NCI-H2196 treated with DMSO at 0.1 percent for 48 hours (cell line): Measurements from ENCODE around the gene STX18.

Source experiments
- DNase-seq: peaks from one replicate; lab custom pipeline; 2025; ENCODE audit not compliant: unreplicated experiment; lab: John Stamatoyannopoulos, UW

The STX18 gene

DNA sequence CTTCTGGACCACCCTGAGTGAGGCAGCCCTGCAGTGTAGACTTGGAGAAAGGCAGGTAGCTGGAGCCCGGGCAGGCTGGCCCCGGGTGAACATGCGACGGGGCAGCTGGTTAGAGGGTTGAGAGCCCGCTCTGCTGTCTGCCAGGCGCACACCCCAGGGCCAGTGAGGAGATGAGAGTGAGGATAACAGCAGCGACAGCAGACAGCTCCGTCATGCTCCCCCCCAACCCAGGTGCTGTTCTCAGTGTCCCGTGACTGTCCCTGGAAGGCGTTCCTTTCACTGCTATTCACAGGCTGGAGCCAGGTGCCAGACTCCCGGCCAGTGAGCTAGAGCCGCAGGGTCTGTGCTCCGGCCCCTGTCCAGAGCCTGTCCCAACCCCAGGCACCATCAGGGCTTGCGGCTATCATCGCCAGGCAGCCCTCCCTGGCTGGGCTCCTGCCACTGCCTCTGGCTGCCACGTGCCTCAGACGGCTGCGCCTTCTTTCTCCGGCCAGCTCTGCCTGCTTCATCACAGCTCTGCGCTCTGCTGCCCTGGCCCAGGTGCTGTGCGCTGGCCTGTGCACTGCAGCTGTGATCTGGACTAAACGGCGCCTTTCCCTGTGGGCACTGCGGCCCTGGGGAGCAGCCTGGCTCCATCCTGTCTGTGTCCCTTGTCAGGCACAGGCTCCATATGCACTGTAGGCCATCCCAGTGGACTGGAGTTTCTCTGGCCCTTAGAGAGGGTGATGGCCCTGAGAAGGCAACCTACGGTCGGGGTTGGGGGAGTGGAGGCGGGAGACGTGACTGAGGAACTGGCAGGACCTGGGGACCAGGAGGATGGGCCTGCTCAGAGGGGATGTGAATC, 135.2 kb downstream of the STX18 start:
- DNase-seq: no peak

DNA sequence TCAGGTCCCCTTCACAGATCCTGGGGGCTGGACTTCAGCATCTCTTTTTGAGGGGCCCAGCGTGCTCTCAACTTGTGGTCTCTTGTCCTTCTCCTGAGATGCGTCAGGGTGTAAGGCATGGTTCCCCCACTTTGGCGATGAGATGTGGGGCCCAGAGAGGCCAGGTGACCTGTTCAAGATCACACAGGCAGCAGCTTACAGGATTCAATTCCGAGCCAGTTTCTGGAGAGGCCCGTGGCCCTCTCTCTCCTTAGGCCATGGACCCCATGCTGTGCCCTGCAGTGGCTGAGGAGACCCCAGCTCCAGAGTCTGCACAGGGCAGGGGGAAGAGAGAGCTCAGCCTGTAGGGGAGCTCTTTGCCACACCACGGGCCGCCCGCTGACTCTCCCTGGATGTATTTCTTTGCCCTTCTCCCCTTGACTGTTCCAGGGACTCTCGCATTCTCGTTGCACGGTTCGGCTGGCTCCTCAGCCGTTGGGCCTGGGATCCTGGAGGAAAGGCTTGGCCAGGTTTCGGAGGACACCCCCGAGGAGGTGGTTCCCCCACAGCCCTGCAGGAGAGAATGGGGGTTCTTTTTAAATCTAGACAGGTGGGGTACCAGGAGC, 136.4 kb downstream of the STX18 start:
- no peak for DNase-seq

DNA sequence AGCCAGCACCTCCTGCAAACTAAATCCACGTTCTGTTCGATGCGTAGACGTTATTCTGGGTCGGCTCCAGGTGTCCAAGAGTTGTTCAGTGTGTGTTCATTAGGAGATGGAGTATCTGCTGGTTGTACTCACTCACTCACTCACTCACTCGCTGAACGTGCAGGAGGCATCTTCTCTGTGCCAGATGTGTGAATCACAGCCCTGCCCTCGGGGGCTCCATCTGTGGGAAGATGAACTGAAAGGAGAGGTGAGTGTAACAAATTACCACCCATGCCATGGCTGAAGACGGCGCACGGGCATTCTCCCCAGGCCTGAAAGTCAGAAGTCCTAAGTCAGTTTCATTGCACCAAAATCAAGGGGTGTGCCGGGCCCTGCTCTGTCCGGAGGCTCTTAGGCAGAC, 138.9 kb downstream of the STX18 start:
- DNase-seq: no peak

DNA sequence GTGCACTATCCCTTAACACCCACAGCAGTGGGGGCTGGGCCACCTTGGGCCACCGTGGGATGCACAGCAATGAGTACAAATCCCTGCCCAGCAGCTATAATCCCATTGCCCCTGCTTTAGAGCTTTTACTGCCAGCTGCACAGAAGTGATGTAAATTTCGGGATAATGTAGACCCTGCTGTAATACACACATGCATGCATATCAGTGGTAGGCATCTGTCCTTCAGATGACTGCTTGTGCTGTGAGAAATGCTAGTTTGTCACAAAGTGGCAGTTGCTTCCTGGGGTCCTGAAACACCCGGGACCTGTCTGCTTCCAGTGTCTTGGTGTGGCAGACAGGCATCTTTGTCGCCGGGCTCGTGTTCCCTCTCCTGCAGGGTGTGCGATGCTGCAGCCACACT, 140.8 kb downstream of the STX18 start:
- no peak for DNase-seq

DNA sequence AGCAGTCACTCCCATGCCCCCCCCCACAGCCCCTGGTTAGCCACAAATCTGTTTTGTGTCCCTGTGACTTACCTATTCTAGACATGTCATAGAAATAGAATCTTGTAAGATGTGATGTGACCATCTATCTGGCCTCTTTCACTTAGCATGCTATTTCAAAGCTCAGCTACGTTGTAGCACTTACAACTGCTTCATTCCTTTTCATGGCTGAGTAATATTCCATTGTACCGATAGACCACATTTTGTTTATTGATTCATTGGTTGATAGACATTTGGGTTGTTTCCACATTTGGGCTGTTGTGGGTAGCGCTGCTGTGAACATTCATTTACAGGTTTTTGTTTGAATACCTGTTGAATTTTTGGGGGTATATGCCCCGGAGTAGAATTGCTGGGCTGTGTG, 143.4 kb downstream of the STX18 start:
- DNase-seq: no peak

DNA sequence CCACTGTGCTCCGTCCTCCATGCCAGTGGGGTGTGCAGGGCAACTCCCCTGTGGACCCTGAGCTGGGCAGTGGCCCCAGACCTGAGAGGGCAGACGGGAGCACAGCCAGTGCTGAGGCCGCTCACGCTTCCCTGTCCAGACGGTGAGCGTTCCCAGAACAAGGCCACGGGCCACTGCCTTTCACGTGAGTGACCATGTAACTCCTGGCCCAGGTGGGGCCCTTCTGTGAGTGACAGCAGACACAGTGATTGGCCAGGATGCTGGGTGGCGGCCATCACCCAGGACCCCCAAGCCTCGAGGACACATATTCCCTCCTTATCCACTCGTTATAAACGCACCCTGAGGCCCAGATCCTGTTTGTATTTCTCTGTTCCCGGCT, 144.4 kb downstream of the STX18 start:
- no peak for DNase-seq

DNA sequence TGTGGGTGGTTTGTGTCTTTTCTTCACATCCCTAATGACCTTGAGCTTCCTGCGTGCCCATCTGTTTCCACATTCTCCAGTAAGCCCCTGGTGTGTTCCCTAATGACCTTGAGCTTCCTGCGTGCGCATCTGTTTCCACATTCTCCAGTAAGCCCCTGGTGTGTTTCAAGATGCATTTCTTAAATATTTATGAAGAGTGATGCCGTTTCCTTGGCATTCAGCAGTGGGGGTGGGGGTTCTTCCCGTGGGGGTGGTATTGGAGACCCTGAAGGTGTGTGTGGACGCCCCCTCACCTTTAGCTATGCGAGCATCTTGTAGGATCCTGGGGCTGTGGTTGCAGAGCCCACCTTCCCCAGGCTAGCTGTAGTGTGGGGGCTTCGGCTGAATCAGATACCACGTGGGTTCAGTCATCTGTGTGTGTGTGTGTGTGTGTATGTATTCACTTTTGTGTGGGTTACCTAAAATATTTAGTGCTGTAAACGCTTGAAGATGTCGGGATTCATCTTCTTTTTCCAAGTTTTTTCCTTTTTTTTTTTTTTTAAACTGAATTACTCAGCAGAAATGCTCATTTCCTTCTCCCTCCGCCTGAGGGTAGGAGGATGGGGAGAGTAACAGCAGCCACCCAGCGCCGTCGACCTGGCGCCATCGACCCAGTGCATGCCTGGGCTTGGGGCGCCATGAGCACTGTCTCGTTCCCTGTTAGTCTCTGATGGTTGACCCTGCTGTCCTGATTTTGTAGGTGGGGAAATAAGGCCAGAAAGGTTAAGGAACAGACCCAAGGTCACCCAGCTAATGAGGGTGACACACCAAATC, 145.0 kb downstream of the STX18 start:
- no peak for DNase-seq

DNA sequence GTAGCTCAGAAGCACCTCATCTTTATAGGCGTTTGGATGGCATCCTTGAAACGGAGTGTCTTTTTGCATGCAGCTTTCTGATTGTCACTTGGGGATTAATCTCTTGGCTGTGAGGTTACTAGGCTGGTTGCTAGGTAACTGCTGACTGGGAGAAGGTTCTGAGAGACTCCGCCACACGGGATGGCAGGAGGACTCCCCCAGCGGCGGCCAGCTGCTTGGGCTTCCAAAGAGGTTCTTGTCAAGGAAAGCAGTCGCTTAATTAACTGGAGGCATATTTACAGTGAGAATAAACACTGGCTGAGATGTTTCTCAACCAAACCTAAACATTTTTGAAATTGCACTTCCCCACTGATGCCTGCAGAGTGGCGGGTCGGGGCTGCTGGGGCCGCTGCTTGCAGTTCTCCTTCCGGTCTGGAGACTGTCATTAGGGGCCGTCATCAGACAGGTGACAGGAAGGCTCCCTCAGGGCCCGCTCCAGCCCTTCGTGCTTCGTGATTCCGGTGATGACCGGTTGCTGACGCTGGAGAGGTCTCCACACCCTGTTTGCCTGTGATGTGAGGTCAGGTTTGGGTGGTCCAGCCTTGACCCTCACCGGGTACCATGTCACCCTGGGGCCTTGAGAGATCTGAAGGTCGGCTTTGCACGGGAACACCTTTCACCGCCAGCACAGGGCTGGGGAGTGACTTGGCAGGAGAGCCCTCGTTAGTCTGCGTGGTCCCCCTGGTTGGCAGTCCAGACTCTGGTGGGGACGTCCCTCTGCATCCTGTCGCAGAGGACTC, 145.8 kb downstream of the STX18 start:
- peak; percentile 34 for DNase-seq

DNA sequence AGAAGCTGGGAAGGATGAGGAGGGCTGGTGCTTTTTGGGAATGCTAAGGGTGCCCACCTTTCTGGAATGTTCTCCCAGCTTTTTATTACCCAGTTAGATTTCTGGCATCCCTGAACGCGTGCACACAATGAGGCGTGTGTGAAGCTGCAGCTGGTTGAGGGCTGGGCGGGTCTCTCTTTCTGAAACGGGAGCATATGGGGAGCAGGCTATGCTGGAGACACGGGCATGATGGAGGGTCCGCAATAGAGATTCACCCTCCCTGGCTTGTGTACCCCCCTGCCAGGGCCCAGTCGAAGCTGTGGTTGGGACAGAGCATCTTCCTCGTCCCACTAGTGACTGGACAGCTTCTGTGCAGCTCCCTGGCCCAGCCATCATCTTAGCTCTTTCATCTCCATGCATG, 146.5 kb downstream of the STX18 start:
- DNase-seq: no peak

DNA sequence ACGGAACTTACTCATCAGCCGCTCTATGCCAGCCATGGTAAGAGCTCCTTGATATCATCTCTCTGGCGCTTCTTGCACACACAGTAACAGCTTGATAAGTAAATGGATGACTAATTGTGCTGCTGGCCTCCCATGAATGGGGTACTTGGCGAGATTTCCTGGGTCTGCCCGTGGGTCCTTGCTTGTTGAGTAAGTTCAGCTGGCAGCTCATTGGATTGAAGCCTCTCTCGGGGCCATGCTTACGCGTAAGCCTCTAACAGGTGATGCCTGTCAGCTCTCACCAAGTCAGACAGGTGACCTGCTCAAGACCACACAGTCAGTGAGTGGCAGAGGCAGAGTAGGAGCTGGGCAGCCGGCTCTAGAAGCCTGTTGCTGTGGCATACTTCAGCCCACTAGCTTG, 147.2 kb downstream of the STX18 start:
- DNase-seq: no peak

DNA sequence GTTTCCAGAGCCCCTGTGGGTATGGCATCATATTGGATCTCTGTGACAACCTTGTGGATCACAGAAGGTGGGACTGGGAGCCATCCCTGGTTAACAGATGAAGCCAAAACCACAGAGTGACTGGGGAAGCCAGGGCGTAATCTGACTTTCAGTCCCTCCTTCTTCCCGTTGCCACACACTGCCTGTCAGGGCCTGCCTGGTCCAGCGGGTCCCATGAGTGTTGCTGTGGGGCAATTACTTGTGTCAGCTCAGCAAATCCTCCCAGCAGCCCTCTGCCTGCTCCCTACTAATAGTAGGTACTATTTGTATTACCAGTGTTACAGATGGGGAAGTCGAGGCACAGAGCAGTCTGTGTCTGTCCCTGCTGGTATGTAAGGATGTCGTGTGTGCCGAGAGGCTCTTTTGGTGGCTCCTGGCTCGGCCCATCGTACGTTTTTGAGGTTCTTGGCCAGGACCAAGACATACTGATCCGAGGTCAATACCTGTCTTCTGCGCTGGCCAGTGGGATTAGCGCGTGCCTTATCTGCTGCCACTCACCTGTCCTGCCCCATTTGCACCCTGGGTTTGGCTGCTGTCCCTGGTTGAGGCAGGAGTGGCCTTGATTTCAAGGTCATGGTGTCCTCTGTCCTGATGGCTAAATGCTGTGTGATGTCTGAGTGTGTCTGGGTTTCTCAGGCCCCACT, 149.2 kb downstream of the STX18 start:
- DNase-seq: no peak

DNA sequence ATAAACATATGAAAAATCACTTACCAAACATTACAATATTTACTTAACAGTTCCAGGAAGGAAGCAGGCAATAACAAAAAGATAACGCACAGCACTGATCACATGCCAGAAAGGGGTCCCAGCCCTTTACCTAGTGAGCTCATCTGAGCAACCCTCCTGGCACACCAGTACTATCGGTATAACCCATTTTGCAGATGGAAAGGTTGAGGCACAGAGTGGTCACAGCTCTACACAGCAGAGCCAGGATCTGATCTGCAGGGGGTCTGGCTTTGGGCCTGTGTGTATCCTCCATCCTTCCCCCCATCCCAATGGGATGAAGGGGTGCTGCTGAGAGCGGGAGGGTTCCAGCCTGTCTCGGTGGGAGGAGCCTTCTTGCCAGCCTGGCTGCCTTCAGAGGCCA, 150.0 kb downstream of the STX18 start:
- DNase-seq: no peak

DNA sequence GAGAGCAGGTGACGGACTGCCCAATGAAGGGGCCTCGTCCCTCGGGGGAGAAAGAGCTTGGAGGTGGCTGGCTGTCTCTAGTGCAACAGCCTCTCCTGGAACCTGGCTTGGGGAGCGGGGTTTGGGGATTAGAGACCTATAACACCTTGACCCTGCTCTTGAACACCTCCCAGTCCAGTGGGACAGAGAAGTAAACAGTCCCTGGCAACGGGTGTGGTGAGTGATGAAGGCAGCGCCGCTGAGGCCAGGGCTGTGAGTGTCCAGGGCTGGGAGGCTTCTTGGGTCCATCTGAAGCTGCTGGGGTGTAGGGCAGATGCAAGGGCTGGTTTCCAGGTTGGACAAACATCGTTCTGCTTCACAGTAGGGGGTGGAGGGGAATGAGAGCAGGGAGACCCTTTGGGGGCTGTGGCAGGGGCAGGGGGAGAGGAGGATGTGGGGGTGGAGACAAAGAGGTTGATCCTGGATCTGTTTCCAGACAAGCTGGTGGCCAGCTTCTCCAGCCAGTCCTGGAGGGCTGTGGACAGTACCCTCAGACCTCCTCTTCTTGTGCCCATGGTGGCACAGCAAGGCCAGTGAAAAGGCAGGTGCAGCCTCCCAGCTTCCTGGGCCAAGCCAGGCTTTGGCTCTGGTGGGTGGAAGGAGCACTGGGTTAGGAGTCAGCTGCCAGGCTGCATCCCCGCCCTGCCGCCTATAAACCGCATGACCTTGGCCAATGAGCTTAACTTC, 151.2 kb downstream of the STX18 start:
- DNase-seq: no peak

DNA sequence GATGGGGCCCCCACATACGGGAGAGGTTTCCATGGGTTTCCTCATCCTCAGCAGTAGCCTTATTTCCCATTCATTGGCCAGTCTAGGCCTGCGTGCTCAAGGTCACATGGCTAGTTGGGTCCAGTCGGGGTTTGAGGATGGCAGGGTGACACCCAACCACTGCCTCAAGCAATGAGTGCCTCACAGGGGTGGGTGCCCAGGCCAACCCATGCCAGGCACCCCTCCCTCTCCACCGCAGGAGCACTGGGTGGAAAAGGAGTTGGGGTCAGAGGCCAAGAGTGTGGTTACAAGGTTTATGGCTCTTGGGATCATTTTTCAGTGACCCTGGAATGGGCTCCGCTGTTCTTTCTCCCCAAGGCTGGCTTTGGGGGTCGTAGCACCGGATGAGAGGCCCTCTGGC, 151.8 kb downstream of the STX18 start:
- DNase-seq: no peak

DNA sequence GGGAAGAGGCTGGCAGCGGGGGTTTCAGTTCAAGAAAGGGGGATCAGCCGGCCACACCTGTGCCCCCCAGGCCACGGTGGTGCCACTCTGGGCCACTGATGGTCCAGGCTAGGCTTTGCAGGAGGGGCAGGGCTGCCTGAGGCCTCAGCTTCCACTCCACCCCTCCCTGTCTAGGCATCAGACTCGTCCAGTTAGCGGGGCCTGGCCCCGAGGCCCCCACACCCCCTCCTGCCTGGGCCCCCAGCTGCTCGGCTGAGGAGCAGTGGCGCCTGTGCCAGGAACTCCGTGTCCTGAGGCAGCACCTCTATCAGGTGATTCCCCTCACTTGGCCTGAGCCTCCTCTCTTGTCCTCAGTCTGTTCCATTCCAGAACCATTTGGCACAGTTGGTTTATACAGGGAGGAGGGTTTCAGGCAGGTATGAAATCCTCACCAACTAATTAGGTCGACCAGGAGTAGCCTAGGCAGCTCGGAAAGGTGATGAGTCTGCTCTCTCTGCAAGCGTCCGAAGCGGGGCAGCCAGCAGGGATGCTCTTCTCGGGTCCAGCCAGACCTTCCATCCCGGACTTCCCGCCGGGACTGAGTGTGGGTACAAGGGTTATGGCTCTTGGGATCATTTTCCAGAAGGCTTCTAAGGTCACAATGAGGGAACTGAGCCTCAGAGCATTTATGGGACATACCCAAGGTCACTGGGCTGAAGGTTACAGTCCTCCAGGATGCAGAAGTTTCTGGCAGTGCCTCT, 152.8 kb downstream of the STX18 start:
- no peak for DNase-seq

DNA sequence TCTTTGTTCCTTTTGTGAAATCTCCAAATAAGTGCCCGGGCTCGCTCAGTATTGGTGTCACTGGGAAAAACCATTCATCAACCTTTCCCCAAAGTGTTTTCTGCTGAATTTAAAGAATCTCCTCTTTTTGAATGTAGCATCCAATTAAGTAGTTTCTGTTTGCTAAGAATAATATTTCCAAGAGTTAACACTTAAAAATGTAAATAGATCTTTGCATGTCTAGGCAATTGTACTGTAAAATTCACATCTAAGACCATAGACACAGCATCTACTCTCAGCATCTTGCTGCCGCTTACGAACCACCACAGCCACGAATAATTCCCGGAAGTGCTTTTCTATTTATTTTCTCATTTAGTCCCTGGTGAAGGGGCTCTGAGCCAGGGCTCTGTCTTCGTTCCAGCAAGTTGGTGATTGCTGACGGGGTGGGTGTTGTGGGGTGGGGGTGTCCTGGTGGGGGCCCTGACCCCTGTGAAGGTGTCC, 153.5 kb downstream of the STX18 start:
- no peak for DNase-seq

DNA sequence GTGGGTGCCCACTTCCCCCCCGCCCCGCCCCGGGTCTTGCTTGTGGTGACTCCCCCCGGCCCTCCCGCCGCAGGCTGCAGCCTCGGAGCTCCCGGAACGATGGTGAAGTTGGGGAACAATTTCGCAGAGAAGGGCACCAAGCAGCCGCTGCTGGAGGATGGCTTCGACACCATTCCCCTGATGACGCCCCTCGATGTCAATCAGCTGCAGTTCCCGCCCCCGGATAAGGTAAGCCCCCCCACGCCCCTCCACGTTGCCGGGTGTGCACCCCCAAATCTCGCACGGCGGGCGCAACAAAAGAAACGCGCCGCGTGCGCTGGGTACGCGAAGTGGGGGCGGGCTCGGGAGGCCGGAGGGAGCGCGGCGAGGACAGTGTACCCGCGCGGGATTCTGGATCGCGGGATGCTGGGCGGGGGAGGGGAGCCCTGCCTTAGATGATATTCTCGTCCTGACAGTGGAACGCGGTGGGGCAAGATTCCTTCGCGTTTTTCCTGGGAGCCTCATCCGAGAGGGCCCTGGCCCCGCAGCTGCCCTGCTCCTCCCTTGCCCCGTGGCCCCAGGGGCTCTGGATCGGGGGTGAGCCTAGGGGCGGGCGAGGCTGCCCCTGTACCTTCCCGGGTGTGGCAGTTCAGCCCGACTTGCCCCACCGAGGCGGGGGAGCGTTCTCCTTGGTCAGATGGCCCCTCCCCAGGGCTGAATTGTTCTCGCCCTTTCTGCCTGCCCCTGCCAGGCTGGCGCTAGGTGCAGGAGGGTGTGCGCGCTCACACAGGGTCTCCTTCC, 154.1 kb downstream of the STX18 start:
- no peak for DNase-seq

DNA sequence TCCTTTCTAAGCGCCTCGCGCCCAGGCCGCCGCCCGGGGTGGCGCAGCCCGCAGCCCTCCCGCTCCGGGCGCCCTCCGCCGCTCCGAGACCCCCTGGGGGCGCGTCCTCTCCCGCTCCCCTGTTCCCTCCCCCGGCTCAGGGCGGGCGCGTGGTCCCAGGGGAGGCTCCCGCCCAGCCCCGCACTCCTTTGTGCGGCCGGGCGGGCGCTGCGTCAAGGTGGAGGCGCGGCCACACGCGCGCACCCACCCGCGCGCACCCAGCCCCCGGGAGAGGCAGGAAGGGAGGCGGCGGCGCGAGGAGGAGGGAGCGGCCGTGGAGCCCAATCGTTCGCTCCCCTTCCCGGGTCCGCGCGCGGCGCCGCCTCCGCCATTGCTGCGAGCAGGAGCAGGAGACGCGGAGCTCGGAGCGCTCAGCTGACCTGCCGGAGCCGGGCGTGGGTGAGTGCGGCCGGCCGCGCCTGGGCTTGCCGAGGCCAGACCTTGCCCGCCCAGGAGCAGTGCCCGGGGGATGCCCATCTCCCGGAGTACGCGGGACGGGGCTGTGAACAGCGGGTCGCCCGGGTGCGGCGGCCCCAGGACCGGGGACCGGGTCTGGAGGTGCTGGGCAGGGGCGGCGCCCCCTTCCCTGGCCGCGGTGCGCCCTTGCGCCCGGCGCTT, 155.0 kb downstream of the STX18 start, which contains the start of gene NSG1:
NSG1 (plus strand) TSS at position 367 of the 657 bp plus-strand sequence. CDS start 528 bp downstream, outside the sequence.
- DNase-seq: no peak
